Hematopoietic multipotent progenitor cell treated with erythropoietin and hydrocortisone succinate and interleukin-3 and kit ligand, for 8 days (in vitro differentiated cells): ENCODE measurements around the gene PRKCQ.

Experiments used
- DNase-seq: peaks from one replicate; pipeline ENCODE4 v3.0.0-alpha.2; 2015

The PRKCQ gene

GRCh38 chr10:6379015-6379776 is 200.9 kb downstream of the PRKCQ start:
- DNase-seq, result no peak
